T-helper 17 cell (primary cell): ENCODE measurements around the gene CAMK2A. TPM values are rescaled to one million over a fixed set of nuclear protein-coding genes. Genes with fewer than 3 reads are reported as not detected.

ENCODE experiments used
- ATAC-seq: fragments of 150-1000 bp; cut with Tn5 transposase; 2 replicates; pipeline ENCODE4 v1.10.0; 2021; ENCODE audit warnings: mild to moderate bottlenecking, moderate library complexity
- DNase-seq, 3 donors: peaks; one replicate each; pipeline versions ENCODE4 v3.0.0 to v3.0.0-alpha.2; 2020 to 2021
- H3K9me3 ChIP-seq: one replicate; pipeline ENCODE4 v1.7.0; 2013; ENCODE audit warnings: low read length, mild to moderate bottlenecking; ENCODE audit not compliant: control insufficient read depth, poor library complexity, severe bottlenecking
- H3K27ac Mint-ChIP-seq: one replicate; pipeline ENCODE4 v1.8.0; 2022; ENCODE audit warnings: mild to moderate bottlenecking, moderate library complexity, mixed read lengths
- H3K27me3 Mint-ChIP-seq: one replicate; pipeline ENCODE4 v1.8.0; 2022; ENCODE audit warnings: mixed read lengths
- H3K36me3 Mint-ChIP-seq: one replicate; pipeline ENCODE4 v1.8.0; 2022; ENCODE audit warnings: low read depth, mixed read lengths
- H3K4me1 Mint-ChIP-seq: one replicate; pipeline ENCODE4 v1.8.0; 2022; ENCODE audit warnings: mild to moderate bottlenecking, mixed read lengths
- H3K4me3 Mint-ChIP-seq: one replicate; pipeline ENCODE4 v1.8.0; 2022; ENCODE audit warnings: mild to moderate bottlenecking, moderate library complexity, mixed read lengths
- total RNA-seq, 4 donors: library from RNA in 2 of 4; stranded (reverse) in 2 of 4; gene quantifications; one replicate each; pipeline ENCODE4 v1.2.3 and lab custom pipeline; 2022 to 2026

The CAMK2A gene
- not detected for total RNA-seq
- 0.08 to 0.35 reads per million in 2 donors for total RNA-seq (lab: John Stamatoyannopoulos, UW)

DNA sequence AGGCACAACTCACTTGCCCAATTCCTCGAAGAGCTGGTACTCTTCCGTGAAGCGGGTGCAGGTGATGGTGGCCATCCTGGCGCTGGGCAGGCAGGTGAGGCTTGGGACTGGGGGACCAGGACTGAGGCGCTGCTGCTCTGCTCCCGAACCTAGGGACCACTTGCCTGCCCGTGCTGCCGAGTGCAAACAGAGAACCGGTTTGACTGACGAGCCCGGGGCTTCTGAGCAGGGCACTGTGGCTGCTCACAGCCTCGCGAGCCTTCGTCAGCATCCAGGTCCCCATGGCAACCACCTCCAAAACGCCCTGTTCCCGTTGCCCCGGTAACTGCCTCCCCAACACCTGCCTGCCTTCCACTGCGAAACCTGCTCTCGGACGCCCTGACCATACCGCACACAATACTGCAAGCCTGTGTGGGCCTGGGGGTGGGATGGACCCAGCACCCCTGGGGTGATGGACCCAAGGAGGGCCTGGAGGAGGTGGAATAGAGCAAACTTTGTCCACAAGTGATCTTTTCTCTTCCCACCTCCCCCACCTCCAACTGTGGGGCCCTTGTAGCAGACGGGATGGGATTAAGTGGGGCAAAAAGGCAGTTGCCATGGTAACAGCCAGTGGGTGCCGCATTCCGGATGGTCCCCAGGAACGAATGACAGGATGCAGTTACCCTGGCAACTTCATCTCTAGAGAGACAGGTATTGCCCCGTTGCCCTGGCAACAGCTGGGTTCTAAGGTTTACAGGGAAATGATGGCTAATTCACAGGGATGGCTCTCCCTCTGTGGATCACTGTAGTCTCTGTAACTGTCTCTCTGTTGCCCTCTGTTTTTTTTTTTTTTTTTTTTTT, at the start of gene CAMK2A:
TSS of gene CAMK2A (minus strand) at position 223 of the 840 bp plus-strand sequence. CDS start at position 75, 148 bp downstream.
- no peak for DNase-seq
- Mint-ChIP-seq H3K36me3 (peaks cover 2% of the 10 kb centered on the region), H3K27ac (no peak within 1 kb of the TSS), H3K27me3 (peaks cover 33% of the 10 kb centered on the region), H3K4me3 (no peak within 1 kb of the TSS), H3K4me1 (peaks cover 11% of the 10 kb centered on the region)
- no peaks in the 10 kb centered on the region for H3K9me3 ChIP-seq
- ATAC-seq = no peak

DNA sequence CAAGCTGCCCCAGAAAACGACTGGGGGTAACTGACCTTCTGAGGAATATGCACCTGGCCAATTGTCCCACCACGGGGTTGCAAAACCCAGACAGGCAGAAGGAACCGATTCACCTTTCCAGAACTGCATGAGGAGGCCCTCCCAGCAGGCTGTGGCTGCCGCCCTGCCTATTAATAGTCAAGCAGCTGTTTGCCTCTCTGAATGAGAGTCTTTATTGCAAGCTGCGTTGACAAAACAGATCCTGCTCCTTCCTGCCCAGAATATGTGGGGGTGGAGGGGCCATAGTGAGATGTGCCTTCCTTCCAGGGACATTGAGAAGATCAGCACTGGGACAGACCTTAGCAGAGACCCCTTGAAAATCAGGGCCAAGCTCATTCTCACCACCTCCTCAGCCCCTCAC, 49.6 kb upstream of the CAMK2A start:
- no peak for ATAC-seq
- H3K4me1 Mint-ChIP-seq = no peaks in the 10 kb centered on the region
- H3K9me3 ChIP-seq = no peaks in the 10 kb centered on the region
- no peak overlapping the region for H3K4me3 Mint-ChIP-seq
- H3K27me3 Mint-ChIP-seq = peaks cover 6% of the 10 kb centered on the region
- H3K27ac Mint-ChIP-seq = no peak overlapping the region
- DNase-seq = no peak
- H3K36me3 Mint-ChIP-seq = peaks cover 2% of the 10 kb centered on the region

DNA sequence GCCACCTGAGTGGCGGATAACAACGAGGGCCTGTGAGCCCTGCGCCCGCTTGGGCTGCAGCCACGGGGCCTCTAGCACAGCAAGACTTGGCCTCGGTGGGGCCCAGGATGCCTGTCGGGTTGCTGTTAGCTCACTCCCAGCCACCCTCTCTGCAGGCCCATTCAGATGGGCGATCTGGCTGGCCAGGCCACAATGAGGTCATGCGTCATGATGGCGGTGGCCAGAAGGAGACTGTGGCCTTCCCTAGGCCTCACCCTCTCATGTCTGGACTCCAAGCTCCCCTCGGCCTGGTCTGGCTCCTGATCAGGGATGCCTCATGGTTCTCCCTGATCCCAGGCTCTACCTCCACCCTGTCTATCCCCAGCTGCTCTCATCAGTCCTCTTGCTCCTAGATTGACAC, 49.0 kb upstream of the CAMK2A start:
- ATAC-seq (no peak), DNase-seq (no peak)
- Mint-ChIP-seq H3K36me3 (peaks cover 2% of the 10 kb centered on the region), H3K27me3 (peaks cover under 1% of the 10 kb centered on the region), H3K4me3 (no peak overlapping the region), H3K27ac (no peak overlapping the region), H3K4me1 (no peaks in the 10 kb centered on the region)
- no peaks in the 10 kb centered on the region for H3K9me3 ChIP-seq

DNA sequence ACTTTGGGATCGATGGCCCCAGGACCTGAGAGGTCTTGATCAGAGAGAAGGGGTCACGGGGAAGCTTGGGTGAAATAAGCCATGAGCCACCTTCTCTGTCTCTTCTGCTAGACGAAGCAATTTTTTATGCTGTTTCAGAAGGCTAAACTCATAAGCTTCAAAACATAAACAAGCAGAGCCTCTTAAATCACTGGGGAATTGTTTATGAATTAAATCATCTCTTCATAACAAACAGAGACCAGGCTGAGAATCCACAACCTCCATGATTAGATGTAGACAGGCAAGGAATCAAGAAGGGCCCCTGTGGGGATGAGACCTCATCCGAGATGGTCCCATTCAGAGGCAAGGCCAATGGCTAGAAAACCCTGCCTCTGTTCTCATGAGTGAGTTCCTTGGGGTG, 46.2 kb upstream of the CAMK2A start:
- H3K4me3 Mint-ChIP-seq = no peak overlapping the region
- no peaks in the 10 kb centered on the region for H3K4me1 Mint-ChIP-seq
- peaks cover 2% of the 10 kb centered on the region for H3K36me3 Mint-ChIP-seq
- H3K27ac Mint-ChIP-seq = no peak overlapping the region
- no peaks in the 10 kb centered on the region for H3K27me3 Mint-ChIP-seq
- H3K9me3 ChIP-seq = no peaks in the 10 kb centered on the region
- no peak for DNase-seq
- no peak for ATAC-seq

DNA sequence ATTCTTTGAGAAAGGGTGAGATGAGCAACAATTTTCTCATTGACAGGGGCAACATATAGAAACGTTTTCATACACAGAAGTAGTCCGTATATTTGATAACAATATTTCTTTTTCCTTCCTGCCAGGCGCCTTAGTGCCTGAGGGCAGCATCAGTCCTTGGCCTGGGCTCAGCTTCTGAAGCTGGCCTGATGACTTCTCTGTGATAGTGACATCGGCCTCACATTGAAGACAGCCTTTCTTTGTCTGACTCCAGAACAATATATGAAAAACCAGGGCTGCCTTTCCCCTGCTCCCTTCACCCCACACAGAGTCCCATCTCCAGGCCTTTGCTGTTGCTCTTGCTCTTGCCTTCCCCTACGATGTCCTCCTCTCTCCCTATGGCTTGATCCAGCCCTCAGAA, 43.8 kb upstream of the CAMK2A start:
- no peak for DNase-seq
- Mint-ChIP-seq H3K36me3 (peaks cover 2% of the 10 kb centered on the region), H3K27me3 (no peaks in the 10 kb centered on the region), H3K4me3 (no peak overlapping the region), H3K4me1 (no peaks in the 10 kb centered on the region), H3K27ac (no peak overlapping the region)
- no peaks in the 10 kb centered on the region for H3K9me3 ChIP-seq
- no peak for ATAC-seq

DNA sequence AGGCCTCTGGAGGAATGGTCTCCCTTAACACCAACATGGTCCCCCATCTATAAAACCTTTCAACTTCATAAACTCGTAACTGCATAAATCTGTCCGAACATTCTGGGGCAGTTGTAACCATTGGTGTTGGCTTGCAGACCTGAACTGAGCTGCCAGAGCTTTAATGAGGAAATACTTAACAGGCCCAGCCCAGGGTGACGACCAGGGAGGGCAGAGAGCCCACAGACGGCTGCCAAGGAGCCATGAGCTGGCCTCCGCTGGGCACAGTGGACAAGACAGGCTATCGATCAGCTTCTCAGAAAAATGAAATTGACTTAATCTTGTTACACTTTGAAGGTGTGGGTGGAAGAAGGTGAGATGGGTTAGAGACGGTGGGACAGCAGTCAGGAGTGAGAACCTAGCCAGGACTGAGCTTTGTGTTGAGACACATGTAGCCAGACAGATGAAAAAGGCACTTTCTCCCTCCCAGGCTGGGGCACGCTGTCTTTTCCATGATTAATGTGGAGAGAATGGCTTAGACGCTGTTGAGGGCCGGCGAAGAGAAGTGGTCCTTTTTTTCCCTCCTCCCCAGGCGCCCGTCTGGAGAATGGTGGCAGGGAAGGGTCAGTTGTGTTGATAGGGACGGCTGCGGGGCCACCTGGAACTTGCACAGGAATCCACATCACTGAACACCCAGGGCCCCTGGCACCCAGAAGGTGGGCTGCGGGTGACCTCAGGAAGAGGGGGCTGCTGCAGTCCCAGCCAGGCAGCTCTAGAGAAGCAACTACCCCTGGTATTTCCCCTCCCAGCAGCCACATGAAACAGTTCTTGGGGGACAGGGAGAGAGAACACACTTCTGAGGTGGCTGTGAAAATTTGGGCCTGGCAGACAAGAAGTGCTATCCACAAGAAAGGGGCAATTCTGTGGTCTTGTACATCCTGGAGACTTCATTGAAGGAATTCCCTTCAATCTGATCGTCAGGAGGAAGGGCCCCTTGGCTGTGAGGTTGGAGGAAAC, 40.6 kb upstream of the CAMK2A start:
- H3K27me3 Mint-ChIP-seq = peaks cover 7% of the 10 kb centered on the region
- H3K36me3 Mint-ChIP-seq = peaks cover under 1% of the 10 kb centered on the region
- no peak overlapping the region for H3K27ac Mint-ChIP-seq
- no peak overlapping the region for H3K4me3 Mint-ChIP-seq
- H3K9me3 ChIP-seq = no peaks in the 10 kb centered on the region
- H3K4me1 Mint-ChIP-seq = peaks cover 2% of the 10 kb centered on the region
- no peak for DNase-seq
- no peak for ATAC-seq

DNA sequence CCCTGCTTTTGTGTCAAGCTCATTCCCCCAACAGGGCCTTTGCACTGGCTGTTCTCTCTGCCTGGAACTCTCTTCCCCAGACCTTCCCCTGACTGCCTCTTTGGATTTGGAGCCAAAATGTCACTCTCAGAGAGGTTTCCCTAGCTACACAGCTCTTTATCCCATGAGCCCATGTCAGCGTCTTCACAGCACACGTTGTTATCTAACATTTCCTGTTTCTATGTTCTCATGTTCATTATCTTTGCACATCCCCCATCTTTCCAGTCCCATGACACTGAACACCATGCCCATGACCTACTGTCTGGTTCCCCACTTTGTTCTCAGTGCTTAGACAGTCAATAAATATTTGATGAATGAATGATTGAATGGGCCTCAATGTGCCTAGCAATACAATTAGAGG, 39.5 kb upstream of the CAMK2A start:
- no peak overlapping the region for H3K27ac Mint-ChIP-seq
- H3K9me3 ChIP-seq = no peaks in the 10 kb centered on the region
- no peak overlapping the region for H3K4me3 Mint-ChIP-seq
- ATAC-seq = no peak
- H3K27me3 Mint-ChIP-seq = peaks cover 7% of the 10 kb centered on the region
- peaks cover 2% of the 10 kb centered on the region for H3K4me1 Mint-ChIP-seq
- DNase-seq = no peak
- no peaks in the 10 kb centered on the region for H3K36me3 Mint-ChIP-seq

DNA sequence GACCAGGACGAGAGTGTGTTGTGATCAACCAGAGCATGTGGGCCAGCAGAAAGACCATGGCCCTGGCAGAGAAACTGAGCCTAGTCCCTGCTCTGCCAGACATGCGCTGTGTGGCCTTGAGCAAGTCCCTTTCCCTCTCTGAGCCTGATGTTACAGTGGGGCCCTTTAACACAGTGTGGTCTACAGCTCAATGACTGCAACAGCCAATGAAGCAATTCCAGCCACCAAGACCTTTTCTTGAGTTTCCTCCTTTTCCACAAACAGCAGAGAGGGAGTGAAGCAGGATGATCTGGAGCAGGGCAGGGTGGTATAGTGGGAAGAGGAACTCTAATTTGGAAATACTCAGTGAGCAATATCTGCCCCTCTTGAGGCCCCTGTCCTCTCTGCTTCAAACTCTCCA, 38.9 kb upstream of the CAMK2A start:
- H3K9me3 ChIP-seq = no peaks in the 10 kb centered on the region
- DNase-seq = no peak
- no peak for ATAC-seq
- Mint-ChIP-seq H3K4me3 (no peak overlapping the region), H3K36me3 (no peaks in the 10 kb centered on the region), H3K4me1 (peaks cover 2% of the 10 kb centered on the region), H3K27me3 (peaks cover 7% of the 10 kb centered on the region), H3K27ac (no peak overlapping the region)

DNA sequence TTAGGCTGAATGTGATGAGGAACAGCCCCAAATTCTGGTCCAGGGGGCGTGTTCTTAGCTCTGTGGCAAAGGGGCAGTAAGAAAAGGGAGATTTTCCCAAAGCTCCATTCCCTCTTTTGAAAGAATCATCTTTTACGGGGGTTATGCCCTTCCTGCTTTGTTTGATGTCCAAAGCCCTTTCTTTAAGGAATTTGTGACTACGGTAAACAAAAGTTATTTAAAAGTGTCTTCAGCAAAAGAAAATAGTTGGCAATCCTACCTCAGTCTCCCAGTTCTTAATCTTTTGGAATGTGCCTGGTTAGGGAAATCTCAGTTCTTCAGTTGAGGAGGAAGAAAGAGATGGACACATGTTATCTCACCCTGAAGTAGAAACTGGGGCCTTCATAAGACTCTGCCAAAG, 37.6 kb upstream of the CAMK2A start:
- ATAC-seq = no peak
- Mint-ChIP-seq H3K27ac (no peak overlapping the region), H3K36me3 (no peaks in the 10 kb centered on the region), H3K4me1 (peaks cover 2% of the 10 kb centered on the region), H3K27me3 (peaks cover 7% of the 10 kb centered on the region), H3K4me3 (no peak overlapping the region)
- H3K9me3 ChIP-seq = no peaks in the 10 kb centered on the region
- no peak for DNase-seq

DNA sequence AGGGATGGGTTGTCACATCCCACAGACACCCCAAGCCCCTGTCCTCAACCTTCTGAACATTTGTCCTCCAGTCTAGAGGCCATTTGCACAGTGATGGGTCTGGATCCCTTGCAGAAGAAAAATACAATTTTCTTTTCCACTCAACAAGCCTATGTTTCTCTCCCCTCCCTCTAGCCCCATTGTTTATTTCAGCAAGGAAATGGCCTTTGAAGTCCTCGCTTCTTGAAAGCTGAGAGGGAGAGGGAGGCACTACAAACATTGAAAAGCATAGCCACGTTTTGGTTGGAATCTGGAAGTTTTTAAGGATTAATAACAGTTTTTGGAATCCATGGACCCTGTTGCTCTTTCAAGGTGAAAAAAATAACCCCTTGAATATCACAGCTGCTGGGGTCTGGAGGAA, 37.1 kb upstream of the CAMK2A start:
- H3K4me3 Mint-ChIP-seq = no peak overlapping the region
- peaks cover 7% of the 10 kb centered on the region for H3K27me3 Mint-ChIP-seq
- H3K27ac Mint-ChIP-seq = no peak overlapping the region
- H3K4me1 Mint-ChIP-seq = peaks cover 2% of the 10 kb centered on the region
- ATAC-seq (no peak), DNase-seq (no peak)
- H3K9me3 ChIP-seq = no peaks in the 10 kb centered on the region
- H3K36me3 Mint-ChIP-seq = no peaks in the 10 kb centered on the region

DNA sequence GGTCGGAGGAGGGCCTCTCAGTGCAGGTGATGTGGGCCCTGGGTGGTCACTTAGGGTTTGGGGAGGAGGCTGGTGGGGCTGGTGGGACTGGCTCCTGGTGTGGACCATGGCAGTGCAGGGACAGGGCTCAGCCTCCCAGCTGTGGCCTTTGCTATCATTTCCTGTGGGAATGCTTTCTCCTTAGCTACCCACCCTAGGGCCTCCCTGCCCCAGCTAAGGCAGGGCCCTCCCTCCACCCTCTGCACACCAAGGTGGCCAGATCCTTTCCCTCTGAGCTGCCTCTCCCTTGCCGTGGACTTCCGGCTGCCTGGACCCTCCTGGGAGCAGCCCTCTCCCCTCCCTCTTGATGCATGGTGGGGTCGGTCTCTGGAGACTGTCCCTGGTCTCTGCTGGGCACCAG, 35.9 kb upstream of the CAMK2A start:
- Mint-ChIP-seq H3K27me3 (peaks cover 7% of the 10 kb centered on the region), H3K36me3 (no peaks in the 10 kb centered on the region), H3K4me3 (no peak overlapping the region), H3K27ac (no peak overlapping the region), H3K4me1 (peaks cover 2% of the 10 kb centered on the region)
- DNase-seq (no peak), ATAC-seq (no peak)
- no peaks in the 10 kb centered on the region for H3K9me3 ChIP-seq

DNA sequence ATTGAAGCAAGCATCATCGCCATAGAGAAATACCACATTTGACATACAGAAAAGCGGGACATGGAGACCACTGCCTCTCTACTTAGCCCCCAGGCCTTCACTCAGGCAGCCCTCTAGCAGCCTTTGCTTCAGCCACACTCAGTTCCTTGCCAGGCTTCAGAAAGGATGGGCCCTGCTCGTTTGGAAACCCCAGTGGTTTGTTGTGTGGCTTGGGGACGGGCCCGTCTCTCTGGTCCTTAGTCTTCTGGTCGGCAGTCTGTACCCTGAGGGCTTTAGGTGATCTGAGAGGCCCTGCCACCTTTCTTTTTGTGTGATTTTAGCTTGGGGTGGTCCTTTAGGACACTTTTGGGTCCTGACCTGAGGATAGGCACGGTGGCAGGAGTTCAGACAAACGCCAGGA, 34.2 kb upstream of the CAMK2A start:
- ATAC-seq (no peak), DNase-seq (no peak)
- Mint-ChIP-seq H3K27me3 (peaks cover 7% of the 10 kb centered on the region), H3K4me1 (peaks cover 2% of the 10 kb centered on the region), H3K36me3 (no peaks in the 10 kb centered on the region), H3K27ac (no peak overlapping the region), H3K4me3 (no peak overlapping the region)
- no peaks in the 10 kb centered on the region for H3K9me3 ChIP-seq

DNA sequence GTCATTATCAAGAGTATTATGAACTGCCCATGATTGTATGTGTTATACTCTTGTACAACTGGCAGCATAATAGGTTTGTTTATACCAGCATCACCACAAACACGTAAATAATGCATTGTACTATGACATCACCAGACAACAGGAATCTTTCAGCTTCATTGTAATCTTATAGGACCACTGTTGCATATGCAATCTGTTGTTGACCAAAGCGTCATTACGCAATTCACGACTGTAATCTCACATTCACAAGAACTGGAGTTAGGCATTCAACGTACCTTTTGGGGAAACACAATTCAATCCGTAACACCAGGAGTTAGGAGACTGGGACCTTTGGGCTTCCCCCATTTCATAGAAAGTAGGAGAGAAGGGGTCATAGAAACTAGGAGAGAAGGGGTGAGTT, 33.5 kb upstream of the CAMK2A start:
- no peak for ATAC-seq
- no peaks in the 10 kb centered on the region for H3K9me3 ChIP-seq
- no peak overlapping the region for H3K27ac Mint-ChIP-seq
- DNase-seq = no peak
- H3K4me3 Mint-ChIP-seq = no peak overlapping the region
- peaks cover 4% of the 10 kb centered on the region for H3K4me1 Mint-ChIP-seq
- H3K27me3 Mint-ChIP-seq = peaks cover 14% of the 10 kb centered on the region
- H3K36me3 Mint-ChIP-seq = peaks cover 3% of the 10 kb centered on the region
